ENCODE data around the gene MICALL2.

MICALL2 gene

DNA sequence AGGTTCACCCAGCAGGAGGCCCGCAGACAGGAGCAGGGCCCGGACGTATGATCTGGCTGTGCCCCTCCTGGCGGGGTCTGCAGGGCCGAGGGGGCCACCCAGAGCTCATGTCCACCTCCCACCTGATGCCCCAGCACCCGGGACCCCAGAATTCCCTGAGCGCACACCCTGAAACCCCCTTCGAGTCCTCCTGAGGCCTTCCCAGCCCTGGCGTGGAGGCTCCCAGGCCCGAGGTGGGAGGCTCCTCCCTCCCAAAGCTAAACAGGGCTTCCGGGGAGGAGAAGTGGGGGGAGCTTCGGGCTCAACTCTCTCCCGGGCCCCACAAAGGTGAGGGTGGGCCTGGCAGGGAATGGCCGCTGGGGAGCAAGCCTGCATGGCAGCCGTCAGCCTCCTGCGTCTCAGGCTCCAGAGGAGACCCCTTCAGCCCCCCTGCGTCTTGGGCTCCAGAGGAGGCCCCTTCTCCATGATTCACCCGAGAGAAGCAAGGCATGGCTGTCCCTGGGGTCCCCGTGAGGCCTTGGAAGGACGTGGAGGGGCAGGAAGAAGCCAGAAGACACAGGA lies 30.2 kb downstream of the MICALL2 start:
- Histone ChIP-seq H2AFZ (ENCODE audit: low read depth, low read length, severe bottlenecking) (no peak overlapping the region), H3K9ac (ENCODE audit: low read length) (no peak overlapping the region), H3K36me3 (ENCODE audit: low read length) (no peaks in the 10 kb centered on the region), H3K9me2 (replicated peaks; ENCODE audit: insufficient read depth, low read length) (no peaks in the 10 kb centered on the region), H4K20me1 (ENCODE audit: low read depth, low read length) (no peaks in the 10 kb centered on the region), H3K9me3 (ENCODE audit: insufficient read depth, low read length) (no peaks in the 10 kb centered on the region), H3K27me3 (ENCODE audit: low read length) (no peaks in the 10 kb centered on the region), H3K4me2 (ENCODE audit: low read depth, low read length, poor library complexity, severe bottlenecking) (no peak overlapping the region), H3K27ac (ENCODE audit: low read depth, low read length) (no peak overlapping the region), H3K4me3 (ENCODE audit: insufficient read depth, low read length, poor library complexity, severe bottlenecking) (no peak overlapping the region), H3F3A (ENCODE audit: insufficient read depth) (no peaks in the 10 kb centered on the region), H3K79me2 (ENCODE audit: insufficient read depth, low read length) (no peaks in the 10 kb centered on the region)
- no peak for TF ChIP-seq EZH2phosphoT487 (conservative IDR thresholded peaks at IDR 0.05; ENCODE audit: low read length)
- TF ChIP-seq, protein P1, sequence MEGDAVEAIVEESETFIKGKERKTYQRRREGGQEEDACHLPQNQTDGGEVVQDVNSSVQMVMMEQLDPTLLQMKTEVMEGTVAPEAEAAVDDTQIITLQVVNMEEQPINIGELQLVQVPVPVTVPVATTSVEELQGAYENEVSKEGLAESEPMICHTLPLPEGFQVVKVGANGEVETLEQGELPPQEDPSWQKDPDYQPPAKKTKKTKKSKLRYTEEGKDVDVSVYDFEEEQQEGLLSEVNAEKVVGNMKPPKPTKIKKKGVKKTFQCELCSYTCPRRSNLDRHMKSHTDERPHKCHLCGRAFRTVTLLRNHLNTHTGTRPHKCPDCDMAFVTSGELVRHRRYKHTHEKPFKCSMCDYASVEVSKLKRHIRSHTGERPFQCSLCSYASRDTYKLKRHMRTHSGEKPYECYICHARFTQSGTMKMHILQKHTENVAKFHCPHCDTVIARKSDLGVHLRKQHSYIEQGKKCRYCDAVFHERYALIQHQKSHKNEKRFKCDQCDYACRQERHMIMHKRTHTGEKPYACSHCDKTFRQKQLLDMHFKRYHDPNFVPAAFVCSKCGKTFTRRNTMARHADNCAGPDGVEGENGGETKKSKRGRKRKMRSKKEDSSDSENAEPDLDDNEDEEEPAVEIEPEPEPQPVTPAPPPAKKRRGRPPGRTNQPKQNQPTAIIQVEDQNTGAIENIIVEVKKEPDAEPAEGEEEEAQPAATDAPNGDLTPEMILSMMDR (IDR thresholded peaks at IDR 0.05; ENCODE audit: insufficient read depth, low read length, poor library complexity, severe bottlenecking): no peak

DNA sequence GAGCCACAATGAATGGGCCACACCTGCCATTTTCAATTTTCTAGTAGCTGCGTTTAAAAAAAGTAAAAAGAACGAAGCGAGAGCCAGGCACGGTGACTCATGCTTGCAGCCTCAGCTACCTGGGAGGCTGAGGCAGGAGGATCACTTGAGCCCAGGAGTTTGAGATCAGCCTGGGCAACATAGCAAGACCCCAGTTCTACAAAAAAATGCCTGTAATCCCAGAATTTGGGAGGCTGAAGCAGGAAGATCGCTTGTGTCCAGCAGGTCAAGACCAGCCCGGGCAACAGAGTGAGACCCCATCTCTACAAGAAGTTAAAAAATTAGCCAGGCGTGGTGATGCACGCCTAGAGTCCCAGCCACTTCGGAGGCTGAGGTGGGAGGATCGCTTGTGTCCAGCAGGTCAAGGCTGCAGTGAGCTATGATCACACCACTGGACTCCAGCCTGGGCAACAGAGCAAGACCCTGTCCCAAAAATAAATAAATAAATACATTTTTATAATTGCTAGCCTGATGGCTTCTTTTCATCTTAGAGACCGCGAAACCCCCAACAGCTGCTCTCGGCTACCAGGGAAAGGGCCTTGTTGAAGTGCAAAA lies 32.1 kb downstream of the MICALL2 start:
- TF ChIP-seq, protein P1 (IDR thresholded peaks at IDR 0.05; ENCODE audit: insufficient read depth, low read length, poor library complexity, severe bottlenecking): no peak
- TF ChIP-seq EZH2phosphoT487 (conservative IDR thresholded peaks at IDR 0.05; ENCODE audit: low read length): no peak

DNA sequence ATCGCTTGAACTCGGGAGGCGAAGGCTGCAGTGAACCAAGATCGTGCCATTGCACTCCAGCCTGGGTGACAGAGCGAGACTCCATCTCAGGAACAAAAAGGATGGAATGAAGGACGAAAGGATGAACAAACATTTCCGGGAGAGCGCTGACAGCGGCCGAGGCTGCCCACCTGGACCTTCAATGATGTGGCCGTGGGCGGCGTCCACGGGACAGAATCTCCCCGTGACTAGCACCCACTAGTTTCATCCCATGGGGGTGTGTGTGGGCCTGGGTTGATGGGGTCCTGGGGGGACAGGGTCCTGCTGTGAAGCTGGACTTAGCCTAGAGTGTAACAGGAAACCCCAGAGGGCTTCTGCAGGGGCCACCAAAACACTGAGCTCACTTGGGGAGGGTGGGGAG lies 32.8 kb downstream of the MICALL2 start:
- H3K79me2 ChIP-seq (ENCODE audit: insufficient read depth, low read length): no peaks in the 10 kb centered on the region
- no peaks in the 10 kb centered on the region for H4K20me1 ChIP-seq (ENCODE audit: low read depth, low read length)
- H3K4me2 ChIP-seq (ENCODE audit: low read depth, low read length, poor library complexity, severe bottlenecking): no peak overlapping the region
- no peaks in the 10 kb centered on the region for H3K36me3 ChIP-seq (ENCODE audit: low read length)
- H3K9ac ChIP-seq (ENCODE audit: low read length): no peak overlapping the region
- H3K27ac ChIP-seq (ENCODE audit: low read depth, low read length): no peak overlapping the region
- no peaks in the 10 kb centered on the region for H3K9me2 ChIP-seq (replicated peaks; ENCODE audit: insufficient read depth, low read length)
- H3K9me3 ChIP-seq (ENCODE audit: insufficient read depth, low read length): no peaks in the 10 kb centered on the region
- no peak overlapping the region for H2AFZ ChIP-seq (ENCODE audit: low read depth, low read length, severe bottlenecking)
- no peaks in the 10 kb centered on the region for H3K27me3 ChIP-seq (ENCODE audit: low read length)
- TF ChIP-seq, protein P1 (IDR thresholded peaks at IDR 0.05; ENCODE audit: insufficient read depth, low read length, poor library complexity, severe bottlenecking): no peak
- no peak for TF ChIP-seq EZH2phosphoT487 (conservative IDR thresholded peaks at IDR 0.05; ENCODE audit: low read length)
- H3K4me3 ChIP-seq (ENCODE audit: insufficient read depth, low read length, poor library complexity, severe bottlenecking): no peak overlapping the region
- no peaks in the 10 kb centered on the region for H3F3A ChIP-seq (ENCODE audit: insufficient read depth)

More for the DNA sequence above, 32.1 kb downstream of the MICALL2 start:
- Histone ChIP-seq H3K9ac (ENCODE audit: low read length) (no peak overlapping the region), H3K9me2 (replicated peaks; ENCODE audit: insufficient read depth, low read length) (no peaks in the 10 kb centered on the region), H3K4me3 (ENCODE audit: insufficient read depth, low read length, poor library complexity, severe bottlenecking) (no peak overlapping the region), H3K9me3 (ENCODE audit: insufficient read depth, low read length) (no peaks in the 10 kb centered on the region), H3K4me2 (ENCODE audit: low read depth, low read length, poor library complexity, severe bottlenecking) (no peak overlapping the region), H2AFZ (ENCODE audit: low read depth, low read length, severe bottlenecking) (no peak overlapping the region), H3K27ac (ENCODE audit: low read depth, low read length) (no peak overlapping the region), H4K20me1 (ENCODE audit: low read depth, low read length) (no peaks in the 10 kb centered on the region), H3K27me3 (ENCODE audit: low read length) (no peaks in the 10 kb centered on the region), H3K36me3 (ENCODE audit: low read length) (no peaks in the 10 kb centered on the region), H3K79me2 (ENCODE audit: insufficient read depth, low read length) (no peaks in the 10 kb centered on the region), H3F3A (ENCODE audit: insufficient read depth) (no peaks in the 10 kb centered on the region)
